Measurements from ENCODE around the gene KCNQ1.

The KCNQ1 gene

GRCh38 chr11:2765491-2765890, 320.7 kb downstream of the KCNQ1 start:
- DNase-seq (ENCODE audit: extremely low read depth, insufficient read length): no peak
- H3K36me3 ChIP-seq (ENCODE audit: control insufficient read depth, insufficient read depth, low read length): no peaks in the 10 kb centered on the region
- TF ChIP-seq CTCF (IDR thresholded peaks at IDR 0.05; ENCODE audit: insufficient read depth, low read length, poor library complexity, severe bottlenecking): no peak
- no peak overlapping the region for H3K4me3 ChIP-seq (replicated peaks; ENCODE audit: low read depth, low read length)
- H3K27me3 ChIP-seq (replicated peaks; ENCODE audit: control insufficient read depth, insufficient read depth, low read length): no peaks in the 10 kb centered on the region; the same call in 1 of the 2 replicates

GRCh38 chr11:2766166-2766565, 321.4 kb downstream of the KCNQ1 start:
- TF ChIP-seq CTCF (IDR thresholded peaks at IDR 0.05; ENCODE audit: insufficient read depth, low read length, poor library complexity, severe bottlenecking): no peak
- Histone ChIP-seq H3K36me3 (ENCODE audit: control insufficient read depth, insufficient read depth, low read length) (no peaks in the 10 kb centered on the region), H3K27me3 (replicated peaks; ENCODE audit: control insufficient read depth, insufficient read depth, low read length) (no peaks in the 10 kb centered on the region; the same call in 1 of the 2 replicates), H3K4me3 (replicated peaks; ENCODE audit: low read depth, low read length) (no peak overlapping the region)
- no peak for DNase-seq (ENCODE audit: extremely low read depth, insufficient read length)

- no peak overlapping the region for H3K4me3 ChIP-seq (replicated peaks; ENCODE audit: low read depth, low read length)
- TF ChIP-seq CTCF (IDR thresholded peaks at IDR 0.05; ENCODE audit: insufficient read depth, low read length, poor library complexity, severe bottlenecking): no peak
- no peaks in the 10 kb centered on the region; the same call in 1 of the 2 replicates for H3K27me3 ChIP-seq (replicated peaks; ENCODE audit: control insufficient read depth, insufficient read depth, low read length)
- H3K36me3 ChIP-seq (ENCODE audit: control insufficient read depth, insufficient read depth, low read length): no peaks in the 10 kb centered on the region
- DNase-seq (ENCODE audit: extremely low read depth, insufficient read length): no peak
These were observed 322.3 kb downstream of the KCNQ1 start for GRCh38 chr11:2767071-2767470.

- Histone ChIP-seq H3K36me3 (ENCODE audit: control insufficient read depth, insufficient read depth, low read length) (no peaks in the 10 kb centered on the region), H3K27me3 (replicated peaks; ENCODE audit: control insufficient read depth, insufficient read depth, low read length) (peaks cover 3% of the 10 kb centered on the region; the same call in 1 of the 2 replicates), H3K4me3 (replicated peaks; ENCODE audit: low read depth, low read length) (no peak overlapping the region)
- DNase-seq (ENCODE audit: extremely low read depth, insufficient read length): no peak
- no peak for TF ChIP-seq CTCF (IDR thresholded peaks at IDR 0.05; ENCODE audit: insufficient read depth, low read length, poor library complexity, severe bottlenecking)
These were observed 323.0 kb downstream of the KCNQ1 start for GRCh38 chr11:2767801-2768200.

GRCh38 chr11:2768471-2769408, 323.9 kb downstream of the KCNQ1 start:
- peaks cover 3% of the 10 kb centered on the region; the same call in 1 of the 2 replicates for H3K27me3 ChIP-seq (replicated peaks; ENCODE audit: control insufficient read depth, insufficient read depth, low read length)
- no peak overlapping the region for H3K4me3 ChIP-seq (replicated peaks; ENCODE audit: low read depth, low read length)
- DNase-seq (ENCODE audit: extremely low read depth, insufficient read length): no peak
- H3K36me3 ChIP-seq (ENCODE audit: control insufficient read depth, insufficient read depth, low read length): no peaks in the 10 kb centered on the region
- no peak for TF ChIP-seq CTCF (IDR thresholded peaks at IDR 0.05; ENCODE audit: insufficient read depth, low read length, poor library complexity, severe bottlenecking)

Data from GM06990 (cell line).